Measurements from ENCODE around the gene CATSPERD. TPM values are rescaled to one million over a fixed set of nuclear protein-coding genes. Genes with fewer than 3 reads are reported as not detected.

CATSPERD gene
- polyA plus RNA-seq, 2 of the 4 experiments (the other 2 are of a cell fraction) = 0.03 TPM; not detected in 1

DNA sequence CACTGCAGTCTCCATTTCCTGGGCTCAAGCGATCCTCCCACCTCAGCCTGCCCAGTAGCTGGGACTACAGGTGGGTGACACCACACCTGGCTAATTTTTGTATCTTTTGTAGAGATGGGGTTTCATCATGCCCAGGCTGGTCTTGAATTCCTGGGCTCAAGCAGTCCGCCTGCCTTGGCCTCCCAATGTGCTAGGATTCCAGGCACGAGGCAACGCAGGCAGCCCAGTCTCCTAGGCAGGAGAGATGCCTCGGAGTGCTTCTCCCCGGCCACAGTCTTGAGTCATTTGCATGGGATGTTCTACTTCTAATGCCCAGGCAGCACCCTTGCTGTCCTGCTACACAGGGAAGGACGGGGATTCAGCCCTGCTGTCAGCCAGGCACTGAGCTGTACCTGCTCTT is 48.8 kb upstream of the CATSPERD start:
- ChIA-PET POLR2A (no interaction called here), CTCF (interaction anchor here (0.6 kb wide), 1 partner anchor 38 kb away, joined by 4 read pairs; no protein-coding TSS in a partner anchor)
- no peak for ATAC-seq
- Histone ChIP-seq H3K4me3 (no peak overlapping the region), H3K4me1 (no peaks in the 10 kb centered on the region), H3K27ac (no peak overlapping the region), H3K9me3 (no peaks in the 10 kb centered on the region), H3K4me2 (no peak overlapping the region)
- TF ChIP-seq CBX8 (IDR thresholded peaks at IDR 0.05) (no peak), EP300 (IDR thresholded peaks at IDR 0.05) (no peak)
- TF ChIP-seq, protein P1, sequence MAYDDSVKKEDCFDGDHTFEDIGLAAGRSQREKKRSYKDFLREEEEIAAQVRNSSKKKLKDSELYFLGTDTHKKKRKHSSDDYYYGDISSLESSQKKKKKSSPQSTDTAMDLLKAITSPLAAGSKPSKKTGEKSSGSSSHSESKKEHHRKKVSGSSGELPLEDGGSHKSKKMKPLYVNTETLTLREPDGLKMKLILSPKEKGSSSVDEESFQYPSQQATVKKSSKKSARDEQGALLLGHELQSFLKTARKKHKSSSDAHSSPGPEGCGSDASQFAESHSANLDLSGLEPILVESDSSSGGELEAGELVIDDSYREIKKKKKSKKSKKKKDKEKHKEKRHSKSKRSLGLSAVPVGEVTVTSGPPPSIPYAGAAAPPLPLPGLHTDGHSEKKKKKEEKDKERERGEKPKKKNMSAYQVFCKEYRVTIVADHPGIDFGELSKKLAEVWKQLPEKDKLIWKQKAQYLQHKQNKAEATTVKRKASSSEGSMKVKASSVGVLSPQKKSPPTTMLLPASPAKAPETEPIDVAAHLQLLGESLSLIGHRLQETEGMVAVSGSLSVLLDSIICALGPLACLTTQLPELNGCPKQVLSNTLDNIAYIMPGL (CRISPR knock-in tag; IDR thresholded peaks at IDR 0.05; ENCODE audit: borderline replicate concordance) = no peak
- WGBS (ENCODE audit: missing lambda C conversion rate) = 92% methylated on average over 7 of the region's 7 CpGs
- no peak for FAIRE-seq
- DNase-seq (ENCODE audit: low read depth in 1 of 2, low spot score in 1 of 2) = no peak

DNA sequence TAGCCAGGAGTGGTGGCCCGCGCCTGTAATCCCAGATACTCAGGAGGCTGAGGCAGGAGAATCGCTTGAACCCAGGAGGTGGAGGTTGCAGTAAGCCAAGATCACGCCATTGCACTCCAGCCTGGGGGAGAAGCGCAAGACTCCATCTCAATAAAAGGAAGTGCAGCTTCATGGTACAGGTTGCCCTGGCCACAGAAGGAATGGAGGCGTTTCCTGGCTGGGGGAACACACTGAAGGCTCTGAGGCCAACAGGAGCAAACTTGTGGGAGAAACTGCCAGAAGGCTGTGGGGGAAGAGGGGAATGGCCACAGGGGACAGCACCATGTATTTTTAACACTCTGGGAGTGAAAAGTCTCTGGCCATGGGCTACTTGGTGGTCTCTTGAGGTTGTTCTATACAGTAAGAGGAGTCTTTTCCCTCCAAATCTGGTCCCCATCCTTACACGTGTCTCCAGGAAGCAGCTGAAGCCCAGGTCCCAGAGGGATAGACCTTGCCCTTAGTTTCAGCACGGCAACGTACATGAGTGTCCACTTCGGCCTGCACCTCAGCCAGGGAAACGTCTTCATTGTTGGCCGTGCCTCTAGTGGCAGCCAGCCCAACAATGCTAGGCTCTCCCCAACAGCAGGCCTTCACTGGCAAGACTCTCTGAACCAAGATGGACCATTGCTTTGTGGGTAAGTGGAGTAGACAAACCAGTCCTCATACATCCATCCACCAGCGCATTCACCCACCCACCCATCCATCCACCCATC is 47.6 kb upstream of the CATSPERD start:
- 91% methylated on average over 13 of the region's 13 CpGs for WGBS (ENCODE audit: missing lambda C conversion rate)
- Histone ChIP-seq H3K9me3 (no peaks in the 10 kb centered on the region), H3K27ac (no peak overlapping the region), H3K4me2 (no peak overlapping the region), H3K4me1 (no peaks in the 10 kb centered on the region), H3K4me3 (no peak overlapping the region)
- ChIA-PET POLR2A (no interaction called here), CTCF (no interaction called here)
- FAIRE-seq (no peak), DNase-seq (ENCODE audit: low read depth in 1 of 2, low spot score in 1 of 2) (no peak), ATAC-seq (no peak)
- no peak for TF ChIP-seq JUN (IDR thresholded peaks at IDR 0.05)
- TF ChIP-seq POLR2AphosphoS2 (conservative IDR thresholded peaks at IDR 0.05; ENCODE audit: low read length) = no peak
- TF ChIP-seq, protein P2, sequence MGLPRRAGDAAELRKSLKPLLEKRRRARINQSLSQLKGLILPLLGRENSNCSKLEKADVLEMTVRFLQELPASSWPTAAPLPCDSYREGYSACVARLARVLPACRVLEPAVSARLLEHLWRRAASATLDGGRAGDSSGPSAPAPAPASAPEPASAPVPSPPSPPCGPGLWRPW (IDR thresholded peaks at IDR 0.05) = no peak
- TF ChIP-seq RNF2 (IDR thresholded peaks at IDR 0.05; ENCODE audit: borderline replicate concordance, low read depth) = no peak
- TF ChIP-seq MAZ (IDR thresholded peaks at IDR 0.05; ENCODE audit: borderline replicate concordance, low read depth, low read length) = no peak
- TF ChIP-seq KDM1A (IDR thresholded peaks at IDR 0.05; ENCODE audit: low read depth) = no peak
- TF ChIP-seq, protein P3, sequence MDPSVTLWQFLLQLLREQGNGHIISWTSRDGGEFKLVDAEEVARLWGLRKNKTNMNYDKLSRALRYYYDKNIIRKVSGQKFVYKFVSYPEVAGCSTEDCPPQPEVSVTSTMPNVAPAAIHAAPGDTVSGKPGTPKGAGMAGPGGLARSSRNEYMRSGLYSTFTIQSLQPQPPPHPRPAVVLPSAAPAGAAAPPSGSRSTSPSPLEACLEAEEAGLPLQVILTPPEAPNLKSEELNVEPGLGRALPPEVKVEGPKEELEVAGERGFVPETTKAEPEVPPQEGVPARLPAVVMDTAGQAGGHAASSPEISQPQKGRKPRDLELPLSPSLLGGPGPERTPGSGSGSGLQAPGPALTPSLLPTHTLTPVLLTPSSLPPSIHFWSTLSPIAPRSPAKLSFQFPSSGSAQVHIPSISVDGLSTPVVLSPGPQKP (IDR thresholded peaks at IDR 0.05; ENCODE audit: low read depth, low read length) = no peak
- TF ChIP-seq HOXB13 (CRISPR knock-in tag; IDR thresholded peaks at IDR 0.05; ENCODE audit: low read depth) = no peak
- no peak for TF ChIP-seq CHD2 (IDR thresholded peaks at IDR 0.05; ENCODE audit: low read length, partially characterized antibody)
- no peak for TF ChIP-seq PHF8 (IDR thresholded peaks at IDR 0.05; ENCODE audit: borderline replicate concordance, low read depth)
- TF ChIP-seq, protein P4, sequence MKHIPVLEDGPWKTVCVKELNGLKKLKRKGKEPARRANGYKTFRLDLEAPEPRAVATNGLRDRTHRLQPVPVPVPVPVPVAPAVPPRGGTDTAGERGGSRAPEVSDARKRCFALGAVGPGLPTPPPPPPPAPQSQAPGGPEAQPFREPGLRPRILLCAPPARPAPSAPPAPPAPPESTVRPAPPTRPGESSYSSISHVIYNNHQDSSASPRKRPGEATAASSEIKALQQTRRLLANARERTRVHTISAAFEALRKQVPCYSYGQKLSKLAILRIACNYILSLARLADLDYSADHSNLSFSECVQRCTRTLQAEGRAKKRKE (CRISPR knock-in tag; IDR thresholded peaks at IDR 0.05; ENCODE audit: low read depth) = no peak
- TF ChIP-seq, protein P5, sequence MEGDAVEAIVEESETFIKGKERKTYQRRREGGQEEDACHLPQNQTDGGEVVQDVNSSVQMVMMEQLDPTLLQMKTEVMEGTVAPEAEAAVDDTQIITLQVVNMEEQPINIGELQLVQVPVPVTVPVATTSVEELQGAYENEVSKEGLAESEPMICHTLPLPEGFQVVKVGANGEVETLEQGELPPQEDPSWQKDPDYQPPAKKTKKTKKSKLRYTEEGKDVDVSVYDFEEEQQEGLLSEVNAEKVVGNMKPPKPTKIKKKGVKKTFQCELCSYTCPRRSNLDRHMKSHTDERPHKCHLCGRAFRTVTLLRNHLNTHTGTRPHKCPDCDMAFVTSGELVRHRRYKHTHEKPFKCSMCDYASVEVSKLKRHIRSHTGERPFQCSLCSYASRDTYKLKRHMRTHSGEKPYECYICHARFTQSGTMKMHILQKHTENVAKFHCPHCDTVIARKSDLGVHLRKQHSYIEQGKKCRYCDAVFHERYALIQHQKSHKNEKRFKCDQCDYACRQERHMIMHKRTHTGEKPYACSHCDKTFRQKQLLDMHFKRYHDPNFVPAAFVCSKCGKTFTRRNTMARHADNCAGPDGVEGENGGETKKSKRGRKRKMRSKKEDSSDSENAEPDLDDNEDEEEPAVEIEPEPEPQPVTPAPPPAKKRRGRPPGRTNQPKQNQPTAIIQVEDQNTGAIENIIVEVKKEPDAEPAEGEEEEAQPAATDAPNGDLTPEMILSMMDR (IDR thresholded peaks at IDR 0.05) = no peak
- TF ChIP-seq ZNF302 (CRISPR knock-in tag; IDR thresholded peaks at IDR 0.05) = no peak
- no peak for TF ChIP-seq CBX2 (IDR thresholded peaks at IDR 0.05; ENCODE audit: borderline replicate concordance, low read depth)
- TF ChIP-seq CHD4 (IDR thresholded peaks at IDR 0.05; ENCODE audit: borderline replicate concordance) = no peak
- TF ChIP-seq NPAS2 (CRISPR knock-in tag; IDR thresholded peaks at IDR 0.05; ENCODE audit: borderline replicate concordance) = no peak

Data from A549 (cell line).